Pancreas (tissue), 10 donors: Measurements from ENCODE around the gene LIG1. TPM values are rescaled to one million over a fixed set of nuclear protein-coding genes. Genes with fewer than 3 reads are reported as not detected.

ENCODE experiments used
- ATAC-seq, 4 donors: fragments of 200-7000 bp; cut with Tn5 transposase; one replicate each; pipeline versions ENCODE4 v1.8.0 to v1.9.1; 2020; ENCODE audit warnings: mild to moderate bottlenecking in 4 of 4, moderate library complexity in 4 of 4
- DNase-seq, 6 donors: peaks; one replicate each; pipeline ENCODE4 v3.0.0-alpha.2; 2020
- FAIRE-seq: peaks from 2 replicates; lab custom pipeline; 2012; peaks lifted over from hg19 to GRCh38; lab: Jason Lieb, UNC
- H3K27ac ChIP-seq, 4 donors: fragments of 200-600 bp; sonication (generic); 1 replicate in 3 of 4; 2 replicates in 1 of 4; pipeline versions ENCODE4 v1.5.0 to v1.8.0; 2020
- H3K27me3 ChIP-seq, 4 donors: fragments of 200-600 bp; one replicate each; pipeline ENCODE4 v1.8.0; 2021
- H3K36me3 ChIP-seq, 3 donors: fragments of 200-600 bp; sonication (generic) in 1 of 3; one replicate each; pipeline versions ENCODE4 v1.5.0 to v1.8.0; 2020 to 2021
- H3K4me1 ChIP-seq, 3 donors: fragments of 200-600 bp; one replicate each; pipeline ENCODE4 v1.8.0; 2021
- H3K4me3 ChIP-seq, 4 donors: fragments of 200-600 bp; sonication (generic) in 2 of 4; one replicate each; pipeline versions ENCODE4 v1.5.0 to v1.8.0; 2020 to 2021
- H3K9me3 ChIP-seq, 4 donors: fragments of 200-600 bp; one replicate each; pipeline ENCODE4 v1.8.0; 2021
- WGBS, 2 donors: extraction: QIAGEN DNeasy Blood & Tissue Kit; methylation state at CpG; one replicate each; pipeline ENCODE4 v1.1.7; 2013; 5-methylcytosine and 5-hydroxymethylcytosine counted together
- intact Hi-C, 3 donors: fragments of 100-400 bp; cut with DNase I; formaldehyde crosslinking; loops; one replicate each; pipeline versions ENCODE4 v1.11.1 to v1.14.2; 2022
- polyA plus RNA-seq, 2 donors: library from polyadenylated mRNA; stranded (reverse); fragments of 200-250 nt; gene quantifications; one replicate each; pipeline ENCODE4 v1.2.3, GENCODE V29; 2013
- total RNA-seq, 6 donors: library from RNA; stranded (reverse); fragmentation: NEBNext Ultra II Directional in 4 of 6; extraction: Animal tissue kit (Norgen Biotek cat#: 25700) in 4 of 6; gene quantifications; one replicate each; pipeline versions ENCODE4 v1.2.1 to v1.2.4, GENCODE V29; 2021 to 2023
- TF ChIP-seq, protein P1 (sequence below), 4 donors: fragments of 200-600 bp; sonication (generic) in 3 of 4; IDR thresholded peaks; one replicate each; pipeline versions ENCODE4 v1.5.0 to v1.8.0; 2021; ENCODE audit warnings: antibody characterized with exemption in 4 of 4
- donor health status: healthy with polysubstance abuse.
- donor health status: DM: no; HTN: no; CAD: no; lungs with moderate emphysema.
- donor health status: DM: no; HTN: no; CAD: no.
- donor health status: control.
- donor health status: control.
- donor health status: Bipolar disorder and iron deficiency.
- donor health status: DM: yes; HTN: yes; CAD: no.
- donor health status: DM: no; HTN: no; CAD: no.
- donor health status: DM: no; HTN: no; CAD: no.
- donor health status: DM: yes; HTN: yes; CAD: no.

The LIG1 gene
- total and polyA plus RNA-seq, 8 donors: 10.1 to 78.8 (median 21.0) TPM

DNA sequence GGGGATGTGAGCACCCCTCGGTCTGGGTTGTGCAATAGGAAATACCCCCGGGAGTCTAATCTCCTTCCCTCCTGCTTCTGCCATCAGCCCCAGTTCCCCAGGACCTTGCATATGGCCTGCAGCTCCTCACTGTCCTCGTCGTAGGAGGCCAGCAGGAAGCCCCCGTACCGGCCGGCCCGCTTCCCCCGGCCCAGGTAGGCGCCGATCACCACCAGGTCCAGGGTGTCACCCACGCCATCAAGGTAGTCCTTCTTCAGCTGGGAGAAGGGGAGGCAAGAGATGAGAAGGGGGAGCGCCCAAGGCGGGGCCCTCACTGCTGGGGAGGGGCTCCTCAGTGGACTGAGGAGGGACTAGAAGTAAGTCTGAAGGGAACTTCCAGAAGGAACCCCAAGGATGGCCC is 49.1 kb downstream of the LIG1 start:
- H3K27ac ChIP-seq: no peak overlapping the region
- H3K9me3 ChIP-seq: no peaks in the 10 kb centered on the region
- FAIRE-seq: no peak
- no peak overlapping the region for H3K4me3 ChIP-seq
- H3K36me3 ChIP-seq: peaks cover 0 to 7% (median 0%) of the 10 kb centered on the region in 3 donors
- TF ChIP-seq, protein P1, sequence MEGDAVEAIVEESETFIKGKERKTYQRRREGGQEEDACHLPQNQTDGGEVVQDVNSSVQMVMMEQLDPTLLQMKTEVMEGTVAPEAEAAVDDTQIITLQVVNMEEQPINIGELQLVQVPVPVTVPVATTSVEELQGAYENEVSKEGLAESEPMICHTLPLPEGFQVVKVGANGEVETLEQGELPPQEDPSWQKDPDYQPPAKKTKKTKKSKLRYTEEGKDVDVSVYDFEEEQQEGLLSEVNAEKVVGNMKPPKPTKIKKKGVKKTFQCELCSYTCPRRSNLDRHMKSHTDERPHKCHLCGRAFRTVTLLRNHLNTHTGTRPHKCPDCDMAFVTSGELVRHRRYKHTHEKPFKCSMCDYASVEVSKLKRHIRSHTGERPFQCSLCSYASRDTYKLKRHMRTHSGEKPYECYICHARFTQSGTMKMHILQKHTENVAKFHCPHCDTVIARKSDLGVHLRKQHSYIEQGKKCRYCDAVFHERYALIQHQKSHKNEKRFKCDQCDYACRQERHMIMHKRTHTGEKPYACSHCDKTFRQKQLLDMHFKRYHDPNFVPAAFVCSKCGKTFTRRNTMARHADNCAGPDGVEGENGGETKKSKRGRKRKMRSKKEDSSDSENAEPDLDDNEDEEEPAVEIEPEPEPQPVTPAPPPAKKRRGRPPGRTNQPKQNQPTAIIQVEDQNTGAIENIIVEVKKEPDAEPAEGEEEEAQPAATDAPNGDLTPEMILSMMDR (IDR thresholded peaks at IDR 0.05): no peak
- WGBS, 2 donors: 93 to 96% methylated on average over 14 of the region's 14 CpGs
- H3K27me3 ChIP-seq: no peaks in the 10 kb centered on the region
- DNase-seq: no peak
- no peaks in the 10 kb centered on the region for H3K4me1 ChIP-seq
- ATAC-seq: no peak
- intact Hi-C loops: no loop called here

- DNase-seq: no peak
- peaks cover 0 to 7% (median 0%) of the 10 kb centered on the region in 3 donors for H3K36me3 ChIP-seq
- H3K4me3 ChIP-seq: no peak overlapping the region
- no peaks in the 10 kb centered on the region for H3K4me1 ChIP-seq
- no peak overlapping the region for H3K27ac ChIP-seq
- no peaks in the 10 kb centered on the region for H3K27me3 ChIP-seq
- H3K9me3 ChIP-seq: no peaks in the 10 kb centered on the region
- TF ChIP-seq, protein P1 (IDR thresholded peaks at IDR 0.05): no peak
- ATAC-seq: no peak
- WGBS, 2 donors: 100% methylated on average over 2 of the region's 2 CpGs
- FAIRE-seq: no peak
- intact Hi-C loops: no loop called here
These were observed 49.6 kb downstream of the LIG1 start for GRCh38 chr19:48120505-48120904.

DNA sequence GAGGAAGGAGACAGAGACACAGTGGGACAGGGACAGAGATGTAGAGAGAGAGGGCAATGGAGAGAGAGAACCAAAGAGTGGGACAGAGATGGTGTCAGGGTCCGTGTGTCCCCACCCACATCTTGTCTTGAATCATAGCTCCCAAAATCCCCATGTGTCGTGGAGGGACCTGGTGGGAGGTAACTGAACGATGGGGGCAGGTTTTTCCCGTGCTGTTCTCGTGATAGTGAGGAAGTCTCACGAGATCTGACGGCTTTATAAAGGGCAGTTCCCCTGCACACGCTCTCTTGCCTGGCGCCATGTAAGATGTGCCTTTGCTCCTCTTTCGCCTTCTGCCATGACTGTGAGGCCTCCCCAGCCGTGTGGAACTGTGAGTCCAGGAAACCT is 52.0 kb downstream of the LIG1 start:
- Histone ChIP-seq H3K4me1 (no peaks in the 10 kb centered on the region), H3K4me3 (no peak overlapping the region), H3K36me3 (peaks cover 0 to 4% (median 0%) of the 10 kb centered on the region in 3 donors), H3K27me3 (no peaks in the 10 kb centered on the region), H3K9me3 (no peaks in the 10 kb centered on the region), H3K27ac (no peak overlapping the region)
- TF ChIP-seq, protein P1 (IDR thresholded peaks at IDR 0.05): no peak
- FAIRE-seq: no peak
- intact Hi-C loops: no loop called here
- no peak for DNase-seq
- WGBS, 2 donors: 89 to 91% methylated on average over 11 of the region's 11 CpGs
- no peak for ATAC-seq

DNA sequence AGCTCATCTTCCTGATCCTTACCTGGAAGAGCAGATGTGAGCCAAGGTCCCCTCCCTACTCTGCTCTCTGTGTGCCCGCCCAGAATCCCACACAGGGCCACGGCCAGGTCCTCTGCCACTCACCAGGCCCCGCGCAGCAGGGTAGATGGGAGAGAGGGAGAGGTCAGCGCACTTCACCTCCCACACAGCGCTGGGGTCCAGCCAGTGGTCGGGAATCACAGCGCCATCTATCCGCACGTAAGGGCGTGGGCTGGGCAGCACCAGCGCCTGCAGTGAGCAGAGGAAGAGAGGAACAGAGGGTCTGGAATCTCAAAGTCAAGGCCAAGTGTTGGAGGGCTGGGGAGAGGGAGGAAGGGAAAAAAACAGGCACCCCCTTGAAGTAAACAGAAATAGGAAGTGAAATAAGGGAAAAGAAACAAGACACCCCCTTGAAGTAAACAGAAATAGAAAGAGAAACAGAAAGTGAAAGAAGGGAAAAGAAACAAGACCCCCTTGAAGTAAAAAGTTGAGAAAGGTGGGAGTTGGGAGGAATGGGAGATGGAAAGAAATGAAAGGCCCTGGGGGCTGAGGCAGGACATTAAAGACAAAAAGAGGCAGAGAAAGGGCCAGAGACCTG is 52.5 kb downstream of the LIG1 start:
- DNase-seq: no peak
- no peak for ATAC-seq
- H3K27me3 ChIP-seq: no peaks in the 10 kb centered on the region
- TF ChIP-seq, protein P1 (IDR thresholded peaks at IDR 0.05): no peak
- H3K4me3 ChIP-seq: no peak overlapping the region
- H3K36me3 ChIP-seq: no peaks in the 10 kb centered on the region
- FAIRE-seq: no peak
- H3K9me3 ChIP-seq: no peaks in the 10 kb centered on the region
- 87 to 89% methylated on average over 12 of the region's 12 CpGs for WGBS, 2 donors
- intact Hi-C loops: no loop called here
- H3K4me1 ChIP-seq: no peaks in the 10 kb centered on the region
- H3K27ac ChIP-seq: no peak overlapping the region

DNA sequence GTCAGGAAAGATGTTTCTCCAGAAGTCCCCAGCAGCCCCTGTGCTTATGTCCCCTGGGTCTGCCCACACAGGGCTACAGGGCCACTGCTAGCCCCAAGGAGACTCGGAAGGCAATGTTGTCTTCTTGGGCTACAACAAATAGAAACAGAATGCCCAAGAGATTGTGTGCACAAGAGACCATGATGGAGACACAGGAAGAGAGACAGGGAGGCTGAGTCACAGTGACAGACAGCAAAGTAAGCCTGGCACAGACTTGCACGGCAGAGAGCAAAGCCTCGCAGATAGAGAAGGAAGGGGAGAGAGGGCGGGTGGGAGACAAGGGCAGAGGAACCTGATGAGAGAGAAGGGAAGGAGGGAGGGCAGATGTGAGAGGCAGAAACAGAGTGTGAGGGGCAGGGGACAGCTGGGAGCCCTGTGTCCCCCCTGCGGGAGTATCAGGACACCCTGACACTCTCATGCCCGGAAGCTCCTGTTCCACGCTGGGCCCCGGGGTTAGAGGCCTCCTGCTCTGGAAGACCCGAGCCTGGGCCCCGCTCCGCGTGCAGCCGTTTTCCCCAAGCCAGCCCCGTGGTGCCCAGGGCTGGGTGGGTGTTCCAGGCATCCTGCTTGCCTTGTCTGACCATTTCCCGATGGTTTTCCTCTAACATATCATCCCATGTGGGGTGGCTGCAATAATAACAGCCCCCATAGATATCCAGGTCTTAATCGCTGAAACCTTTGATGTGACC is 56.8 kb downstream of the LIG1 start:
- no peaks in the 10 kb centered on the region for H3K27me3 ChIP-seq
- intact Hi-C loops: no loop called here
- no peak for DNase-seq

More for the DNA sequence above, 56.8 kb downstream of the LIG1 start:
- ATAC-seq: no peak
- H3K4me1 ChIP-seq: peaks cover 0 to 11% (median 0%) of the 10 kb centered on the region in 3 donors
- 77 to 87% methylated on average over 16 of the region's 16 CpGs for WGBS, 2 donors
- TF ChIP-seq, protein P1 (IDR thresholded peaks at IDR 0.05): no peak
- H3K9me3 ChIP-seq: no peaks in the 10 kb centered on the region
- no peak overlapping the region for H3K4me3 ChIP-seq
- FAIRE-seq: no peak
- no peak overlapping the region for H3K27ac ChIP-seq
- H3K36me3 ChIP-seq: no peaks in the 10 kb centered on the region
